Inflammatory macrophage (primary cell): ENCODE results near the gene GALK1.

Source experiments
- DNase-seq, 2 donors: peaks; one replicate each; pipeline ENCODE4 v3.0.0-alpha.2; 2020 to 2022

The GALK1 gene

GRCh38 chr17:75749545-75750389 is 15.2 kb downstream of the GALK1 start:
- peak; percentile 76 to 83 for DNase-seq

DNA sequence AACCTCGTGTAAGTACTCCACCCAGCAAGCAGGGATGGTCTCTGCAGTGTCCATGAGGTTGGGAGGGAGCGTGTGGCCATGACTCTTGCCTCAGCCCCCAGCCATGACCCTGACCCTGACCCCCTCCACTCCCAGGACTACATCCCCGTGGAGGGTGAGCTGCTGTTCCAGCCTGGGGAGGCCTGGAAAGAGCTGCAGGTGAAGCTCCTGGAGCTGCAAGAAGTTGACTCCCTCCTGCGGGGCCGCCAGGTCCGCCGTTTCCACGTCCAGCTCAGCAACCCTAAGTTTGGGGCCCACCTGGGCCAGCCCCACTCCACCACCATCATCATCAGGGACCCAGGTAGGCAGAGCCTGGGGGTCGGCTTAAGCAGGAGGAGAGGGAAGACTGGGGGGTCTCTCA is 16.3 kb downstream of the GALK1 start:
- no peak for DNase-seq

DNA sequence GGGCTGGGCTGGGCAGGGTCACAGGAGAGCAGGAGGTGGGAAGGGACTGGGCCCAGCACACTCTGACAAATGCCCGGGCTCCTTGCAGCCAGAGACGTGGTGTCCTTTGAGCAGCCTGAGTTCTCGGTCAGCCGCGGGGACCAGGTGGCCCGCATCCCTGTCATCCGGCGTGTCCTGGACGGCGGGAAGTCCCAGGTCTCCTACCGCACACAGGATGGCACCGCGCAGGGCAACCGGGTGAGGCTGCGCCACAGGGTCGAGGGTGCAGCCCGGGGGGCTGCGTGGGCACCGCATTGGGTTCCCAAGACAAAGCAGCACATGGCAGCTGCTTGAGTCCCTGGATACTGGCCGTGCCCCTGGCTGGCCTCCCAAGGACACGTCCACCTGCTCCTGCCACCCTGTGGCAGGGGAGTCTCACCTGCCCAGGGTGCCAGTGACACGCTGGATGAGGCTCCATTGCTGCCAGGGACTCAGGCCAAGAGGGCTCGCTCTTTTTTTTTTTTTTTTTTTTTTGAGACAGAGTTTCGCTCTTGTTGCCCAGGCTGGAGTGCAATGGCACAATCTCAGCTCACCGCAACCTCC is 21.3 kb downstream of the GALK1 start:
- no peak for DNase-seq

DNA sequence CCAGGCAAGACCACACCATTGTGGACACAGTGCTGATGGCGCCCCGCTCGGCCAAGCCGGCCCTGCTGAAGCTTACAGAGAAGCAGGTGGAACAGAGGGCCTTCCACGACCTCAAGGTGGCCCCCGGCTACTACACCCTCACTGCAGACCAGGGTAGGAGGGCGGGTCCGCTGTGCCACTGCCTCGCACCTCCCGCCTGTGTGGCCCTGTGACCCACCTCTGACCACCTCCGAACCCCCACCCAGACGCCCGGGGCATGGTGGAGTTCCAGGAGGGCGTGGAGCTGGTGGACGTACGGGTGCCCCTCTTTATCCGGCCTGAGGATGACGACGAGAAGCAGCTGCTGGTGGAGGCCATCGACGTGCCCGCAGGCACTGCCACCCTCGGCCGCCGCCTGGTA is 22.7 kb downstream of the GALK1 start:
- no peak for DNase-seq

DNA sequence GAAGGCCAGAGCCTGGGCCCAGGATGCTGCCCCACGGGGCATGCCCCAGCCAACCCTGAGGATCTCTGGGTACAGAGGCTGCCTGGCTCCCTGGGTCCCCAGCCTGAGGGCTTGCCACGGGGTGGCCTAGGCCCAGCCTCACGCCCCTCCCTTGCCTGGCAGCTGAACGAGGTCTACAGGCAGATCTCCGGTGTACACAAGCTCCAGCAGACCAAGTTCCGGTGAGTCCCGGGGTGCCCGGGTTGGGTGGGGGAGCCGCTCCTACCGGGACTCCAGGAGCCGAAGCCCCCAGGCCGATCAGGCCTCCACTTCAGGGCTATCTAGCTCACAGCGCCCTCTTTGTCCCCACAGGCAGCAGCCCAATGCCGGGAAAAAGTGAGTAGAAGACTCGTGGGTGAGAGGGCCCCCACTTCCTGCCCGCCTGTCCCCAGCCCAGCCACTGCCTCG is 24.3 kb downstream of the GALK1 start:
- DNase-seq = no peak

GRCh38 chr17:75740215-75740614 is 24.8 kb downstream of the GALK1 start:
- no peak for DNase-seq

- no peak for DNase-seq
These were observed 25.2 kb downstream of the GALK1 start for GRCh38 chr17:75739801-75740200.

GRCh38 chr17:75739174-75739573 is 25.8 kb downstream of the GALK1 start:
- DNase-seq = no peak

DNA sequence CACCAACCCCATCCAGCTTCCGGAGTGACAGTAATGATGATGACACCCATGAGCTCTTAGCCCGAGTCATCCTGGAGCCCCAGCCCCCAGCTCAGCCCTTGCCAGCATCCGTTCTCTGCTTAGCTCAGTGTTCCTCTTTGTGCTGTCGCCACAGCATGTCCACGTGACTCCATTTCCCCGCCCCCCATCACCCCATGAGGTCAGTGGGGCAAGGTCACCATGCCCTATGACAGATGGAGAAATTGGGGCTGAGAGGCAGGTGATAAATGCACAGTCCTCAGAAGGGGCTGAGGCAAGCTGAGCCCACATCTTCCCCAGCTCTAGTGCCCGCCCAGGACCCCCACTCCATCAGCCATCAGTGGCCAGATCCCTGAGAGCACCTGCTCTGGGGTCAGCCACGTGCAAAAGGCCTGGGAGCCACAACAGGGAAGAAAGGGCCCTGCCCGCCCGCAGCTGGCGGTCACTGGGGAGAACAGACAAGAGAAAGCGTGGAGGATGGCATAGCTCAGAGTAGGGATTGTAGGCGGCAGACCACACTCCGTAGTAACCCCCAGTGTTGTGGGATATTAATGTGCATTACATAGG is 26.7 kb downstream of the GALK1 start:
- DNase-seq = peak; percentile 94 to 97

GRCh38 chr17:75737133-75737962 is 27.6 kb downstream of the GALK1 start:
- DNase-seq = no peak

- no peak for DNase-seq
These were observed 28.7 kb downstream of the GALK1 start for GRCh38 chr17:75736173-75736835.

- DNase-seq = no peak
These were observed 30.2 kb downstream of the GALK1 start for GRCh38 chr17:75734674-75735294.

- no peak for DNase-seq
These were observed 31.5 kb downstream of the GALK1 start for GRCh38 chr17:75733471-75733870.

DNA sequence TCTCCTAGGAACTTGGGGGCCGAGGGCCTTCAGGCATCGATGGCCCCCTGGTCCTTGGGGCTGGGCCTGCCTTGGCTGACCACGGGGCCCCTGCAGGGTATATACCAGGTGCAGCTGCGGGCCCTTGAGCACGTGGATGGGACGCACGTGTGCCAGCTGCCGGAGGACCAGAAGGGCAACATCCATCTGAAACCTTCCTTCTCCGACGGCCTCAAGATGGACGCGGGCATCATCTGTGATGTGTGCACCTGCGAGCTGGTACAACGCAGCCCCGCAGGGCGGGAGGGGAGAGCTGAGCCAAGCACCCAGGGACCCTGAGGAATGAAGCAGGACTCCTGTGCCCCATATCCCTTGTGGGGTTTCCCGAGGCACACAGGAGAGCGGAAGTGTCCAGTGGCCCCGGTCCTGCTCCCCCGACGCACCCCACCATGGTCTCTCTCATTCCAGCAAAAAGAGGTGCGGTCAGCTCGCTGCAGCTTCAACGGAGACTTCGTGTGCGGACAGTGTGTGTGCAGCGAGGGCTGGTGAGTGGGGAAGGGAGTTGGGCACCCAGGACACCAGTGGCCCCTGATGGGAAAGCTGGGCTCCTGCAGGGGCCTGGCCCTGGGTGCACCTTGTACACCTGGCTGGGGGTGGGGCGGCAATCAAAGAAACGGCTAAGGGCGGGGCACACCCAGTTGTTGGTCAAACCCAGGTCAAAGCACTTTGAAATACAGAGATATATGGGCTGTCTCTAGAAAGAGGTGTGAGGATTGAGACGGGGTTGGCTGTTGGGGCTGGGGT is 33.1 kb downstream of the GALK1 start:
- no peak for DNase-seq

DNA sequence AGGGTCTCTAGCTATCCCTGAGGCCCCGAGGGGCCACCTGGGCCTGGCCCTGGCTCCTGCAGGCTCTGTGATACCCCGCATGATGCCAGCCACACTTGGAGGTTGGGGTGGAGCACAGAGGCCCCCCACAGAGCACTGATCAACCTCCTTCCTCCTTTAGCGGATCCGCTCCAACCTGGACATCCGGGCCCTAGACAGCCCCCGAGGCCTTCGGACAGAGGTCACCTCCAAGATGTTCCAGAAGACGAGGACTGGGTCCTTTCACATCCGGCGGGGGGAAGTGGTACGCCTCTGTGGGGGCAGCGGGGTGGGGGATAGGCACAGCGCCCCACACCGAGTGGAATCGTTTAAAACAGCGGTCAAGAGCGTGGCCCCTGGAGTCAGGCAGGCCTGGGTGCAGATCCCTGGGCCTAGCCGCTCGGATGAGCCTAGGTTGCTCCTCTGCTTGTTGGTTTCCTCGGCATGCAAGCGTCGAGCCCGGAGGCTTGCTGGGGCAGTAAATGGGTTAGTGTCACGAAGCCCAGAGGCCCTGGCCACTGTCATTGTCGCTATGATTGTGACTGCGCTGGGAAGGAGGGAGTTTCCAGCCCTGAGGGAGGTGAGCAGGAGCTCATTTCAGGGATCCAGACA is 33.8 kb downstream of the GALK1 start:
- no peak for DNase-seq

- no peak for DNase-seq
These were observed 34.9 kb downstream of the GALK1 start for GRCh38 chr17:75730065-75730464.

DNA sequence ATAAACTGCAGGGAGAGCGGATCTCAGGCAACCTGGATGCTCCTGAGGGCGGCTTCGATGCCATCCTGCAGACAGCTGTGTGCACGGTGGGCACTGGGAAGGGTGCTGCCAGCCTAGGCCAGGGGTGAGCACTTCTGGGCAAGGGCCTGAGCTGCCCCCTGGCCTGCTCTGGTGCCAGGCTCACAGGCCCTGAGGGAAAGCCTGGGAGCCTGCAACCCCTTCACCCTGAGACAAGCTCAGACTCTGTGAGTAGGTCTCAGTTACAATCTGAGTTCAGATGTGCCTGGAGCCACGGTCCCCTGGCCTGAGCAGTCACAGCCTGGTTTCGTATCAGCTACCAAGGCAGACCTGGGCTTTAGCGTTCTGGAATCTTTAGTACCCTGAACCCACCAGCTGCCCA is 35.6 kb downstream of the GALK1 start:
- DNase-seq = no peak

GRCh38 chr17:75727391-75727790 is 37.6 kb downstream of the GALK1 start:
- no peak for DNase-seq

DNA sequence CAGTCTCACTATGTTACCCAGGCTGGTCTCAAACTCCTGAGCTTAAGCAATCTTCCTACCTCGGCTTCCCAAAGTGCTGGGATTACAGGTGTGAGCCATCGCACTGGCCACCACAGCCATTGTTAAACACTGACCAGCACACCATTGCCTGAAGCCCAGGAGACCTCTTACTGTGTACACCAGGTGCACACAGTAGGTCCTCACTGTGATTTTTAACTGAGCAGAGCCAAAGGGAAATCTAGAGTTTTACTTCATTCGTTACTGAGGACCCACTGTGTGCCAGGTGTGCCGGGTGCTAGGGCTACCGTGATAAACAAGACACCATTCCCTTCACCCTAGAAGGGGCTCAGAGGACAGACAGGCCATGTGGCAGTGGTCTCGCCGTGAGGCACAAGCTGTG is 39.5 kb downstream of the GALK1 start:
- DNase-seq = no peak
